ENCODE results near the gene FBLIM1.

- TF ChIP-seq CTCF (IDR thresholded peaks at IDR 0.05) = no peak
- no peak for TF ChIP-seq POLR2A (IDR thresholded peaks at IDR 0.05)
- no peak for TF ChIP-seq POLR2AphosphoS5 (IDR thresholded peaks at IDR 0.05)
Observed at GRCh38 chr1:15758343-15758931, at the start of gene FBLIM1.
